Effector memory CD4-positive, alpha-beta T cell (primary cell): ENCODE results near the gene ATP10D.
"Not testable (repeated sequence)": the region's sequence is repeated elsewhere in the genome, so short reads cannot be mapped to it uniquely, and the experiment has no call there.

Experiments used
- DNase-seq, 3 donors: peaks; one replicate each; pipeline ENCODE4 v3.0.0-alpha.2; 2020
- H3K27ac ChIP-seq: 2 replicates; pipeline ENCODE4 v1.7.0; 2013; ENCODE audit warnings: mild to moderate bottlenecking, low read length, moderate library complexity; ENCODE audit not compliant: insufficient read depth, poor library complexity, severe bottlenecking
- H3K27me3 ChIP-seq: replicated peaks from 2 replicates; pipeline ENCODE4 v1.7.0; 2013; ENCODE audit warnings: mild to moderate bottlenecking, low read length; ENCODE audit not compliant: insufficient read depth, control insufficient read depth, poor library complexity, severe bottlenecking
- H3K36me3 ChIP-seq: 2 replicates; pipeline ENCODE4 v1.7.0; 2013; ENCODE audit warnings: mild to moderate bottlenecking, low read length, moderate library complexity; ENCODE audit not compliant: control insufficient read depth, insufficient read depth
- H3K4me1 ChIP-seq: 2 replicates; pipeline ENCODE4 v1.7.0; 2013; ENCODE audit warnings: low read length, mild to moderate bottlenecking; ENCODE audit not compliant: control insufficient read depth, insufficient read depth, poor library complexity, severe bottlenecking
- H3K4me3 ChIP-seq: 2 replicates; pipeline ENCODE4 v1.7.0; 2013; ENCODE audit warnings: low read length, low read depth, mild to moderate bottlenecking; ENCODE audit not compliant: insufficient read depth, poor library complexity, severe bottlenecking
- H3K9me3 ChIP-seq: 2 replicates; pipeline ENCODE4 v1.7.0; 2013; ENCODE audit warnings: mild to moderate bottlenecking, low read length, moderate library complexity; ENCODE audit not compliant: control insufficient read depth

Gene ATP10D

DNA sequence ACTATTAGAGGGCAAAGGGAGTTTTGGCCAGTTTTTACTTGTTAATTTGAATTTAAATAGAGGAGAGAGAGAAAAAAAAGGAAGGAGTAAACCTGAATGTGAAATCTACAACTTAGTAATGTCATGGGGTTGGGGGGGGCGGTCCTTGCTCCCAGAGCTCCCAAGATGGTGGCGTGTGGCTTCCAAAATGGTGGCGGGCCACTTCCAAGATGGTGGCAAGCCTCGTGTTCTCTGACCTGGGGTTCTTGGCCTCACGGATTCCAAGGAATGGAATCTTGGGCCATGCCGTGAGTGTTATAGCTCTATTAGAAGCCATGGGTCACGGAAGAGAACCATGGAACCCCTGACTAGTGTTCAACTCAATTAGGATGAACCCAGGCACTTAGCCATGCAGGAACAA, 65.3 kb downstream of the ATP10D start:
- H3K9me3 ChIP-seq, H3K4me3 ChIP-seq, H3K4me1 ChIP-seq, H3K36me3 ChIP-seq, H3K27me3 ChIP-seq, DNase-seq, H3K27ac ChIP-seq: not testable (repeated sequence)

- no peaks in the 10 kb centered on the region for H3K9me3 ChIP-seq
- H3K36me3 ChIP-seq: no peaks in the 10 kb centered on the region
- no peak overlapping the region for H3K4me3 ChIP-seq
- no peaks in the 10 kb centered on the region for H3K27me3 ChIP-seq
- no peak for DNase-seq
- H3K27ac ChIP-seq: no peak overlapping the region
- H3K4me1 ChIP-seq: no peaks in the 10 kb centered on the region
Measured at GRCh38 chr4:47550899-47551548, 65.9 kb downstream of the ATP10D start.

DNA sequence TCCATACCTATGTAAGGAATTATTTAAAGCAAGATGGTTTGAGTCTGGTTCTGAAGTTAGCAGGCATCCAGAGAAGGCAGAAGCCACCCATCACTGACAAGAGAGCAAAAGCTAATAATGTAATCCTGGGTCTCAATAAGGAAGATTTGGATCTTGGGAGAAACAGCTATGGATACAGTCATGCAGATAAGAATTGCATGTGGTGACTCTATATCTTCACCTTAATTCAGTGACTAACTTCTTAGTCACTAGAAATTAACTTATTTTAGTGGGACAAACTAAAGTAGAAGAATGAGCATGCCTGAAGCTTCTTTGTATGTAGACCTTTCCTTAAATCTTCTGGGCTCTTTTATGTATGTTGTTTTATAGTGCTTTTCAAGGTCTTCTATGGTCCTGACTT, 66.6 kb downstream of the ATP10D start:
- Histone ChIP-seq H3K9me3 (no peaks in the 10 kb centered on the region), H3K4me1 (no peaks in the 10 kb centered on the region), H3K27ac (no peak overlapping the region), H3K4me3 (no peak overlapping the region), H3K36me3 (no peaks in the 10 kb centered on the region), H3K27me3 (no peaks in the 10 kb centered on the region)
- DNase-seq: no peak

DNA sequence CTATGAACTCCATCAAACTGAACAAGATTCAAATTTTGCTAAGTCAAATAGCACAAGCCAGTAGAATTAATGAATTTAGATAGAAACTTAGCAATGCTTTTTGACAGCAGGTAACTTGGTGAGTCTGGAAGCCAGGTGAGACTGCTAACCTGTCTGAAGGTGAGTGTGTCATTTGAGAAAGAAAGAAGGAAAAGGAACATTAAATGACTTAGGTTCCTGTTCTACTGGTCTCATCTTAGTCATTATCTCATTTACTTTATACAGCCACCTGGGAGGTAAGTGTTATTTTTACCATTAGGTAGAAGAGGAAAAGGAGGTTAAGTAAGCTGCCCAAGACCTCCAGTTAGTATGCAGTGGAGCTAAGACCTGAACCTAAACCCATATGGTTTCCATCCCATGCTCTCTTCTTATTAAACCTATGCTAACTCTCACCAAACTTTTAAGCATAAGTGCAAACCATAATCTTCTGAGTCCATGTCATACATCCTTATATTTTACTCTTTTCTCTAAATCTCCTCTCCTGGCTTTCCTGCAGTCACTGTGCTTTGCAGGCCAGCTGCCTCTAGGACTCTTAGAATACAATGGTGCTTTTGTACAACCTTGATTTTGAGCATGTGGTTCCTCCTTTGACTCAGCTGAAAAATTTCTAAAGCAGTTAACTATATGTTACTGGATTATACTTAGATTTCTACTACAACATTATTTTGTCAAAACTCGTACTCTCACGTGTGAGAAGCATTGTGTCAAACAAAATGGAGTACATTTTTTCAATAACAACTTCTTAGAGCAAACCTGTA, 68.5 kb downstream of the ATP10D start:
- Histone ChIP-seq H3K4me3 (no peak overlapping the region), H3K9me3 (no peaks in the 10 kb centered on the region), H3K27me3 (no peaks in the 10 kb centered on the region), H3K4me1 (no peaks in the 10 kb centered on the region), H3K27ac (no peak overlapping the region), H3K36me3 (no peaks in the 10 kb centered on the region)
- no peak for DNase-seq

GRCh38 chr4:47555920-47556319, 70.8 kb downstream of the ATP10D start:
- H3K27ac ChIP-seq, H3K4me1 ChIP-seq, H3K9me3 ChIP-seq, H3K36me3 ChIP-seq, DNase-seq, H3K27me3 ChIP-seq, H3K4me3 ChIP-seq: not testable (repeated sequence)

GRCh38 chr4:47557255-47557654, 72.2 kb downstream of the ATP10D start:
- Histone ChIP-seq H3K27me3 (no peaks in the 10 kb centered on the region), H3K4me3 (no peak overlapping the region), H3K27ac (no peak overlapping the region), H3K9me3 (no peaks in the 10 kb centered on the region), H3K4me1 (no peaks in the 10 kb centered on the region), H3K36me3 (no peaks in the 10 kb centered on the region)
- DNase-seq: no peak

DNA sequence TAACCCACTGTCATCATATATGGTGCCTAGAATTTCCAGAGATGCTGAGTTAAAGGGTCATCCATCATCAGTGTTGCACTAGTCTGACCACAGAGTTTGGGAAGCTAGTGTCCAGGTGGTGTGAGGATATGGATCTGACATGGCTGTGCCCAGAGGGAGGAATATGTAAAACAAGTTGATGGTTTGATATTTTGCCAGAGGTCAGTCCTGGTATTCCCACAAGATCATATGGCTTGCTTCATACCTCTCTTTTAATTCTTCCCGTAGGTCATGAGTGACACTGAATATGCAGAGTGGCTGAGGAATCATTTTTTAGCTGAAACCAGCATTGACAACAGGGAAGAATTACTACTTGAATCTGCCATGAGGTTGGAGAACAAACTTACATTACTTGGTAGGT, 75.6 kb downstream of the ATP10D start:
- no peaks in the 10 kb centered on the region for H3K4me1 ChIP-seq
- H3K9me3 ChIP-seq: no peaks in the 10 kb centered on the region
- H3K27me3 ChIP-seq: no peaks in the 10 kb centered on the region
- H3K36me3 ChIP-seq: no peaks in the 10 kb centered on the region
- no peak for DNase-seq
- H3K4me3 ChIP-seq: no peak overlapping the region
- H3K27ac ChIP-seq: no peak overlapping the region

DNA sequence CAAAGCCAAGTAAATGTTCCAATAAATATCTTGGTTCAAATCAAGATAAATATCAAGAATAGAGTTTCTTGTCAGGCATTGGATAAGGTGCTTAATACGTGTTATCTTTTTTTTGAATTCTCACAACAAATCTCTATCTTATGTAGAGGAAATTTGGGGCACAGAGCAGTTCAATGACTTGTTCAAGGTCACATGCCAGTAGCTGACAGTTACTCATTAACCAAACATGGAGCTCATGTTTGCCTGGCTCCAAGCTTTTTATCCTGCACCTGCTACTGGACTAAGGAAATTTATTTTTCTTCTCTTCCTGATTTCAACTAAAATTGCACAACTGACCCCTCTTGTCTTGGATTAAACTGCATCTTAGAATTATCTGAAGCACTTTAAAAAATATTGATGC, 76.3 kb downstream of the ATP10D start:
- H3K4me1 ChIP-seq: no peaks in the 10 kb centered on the region
- no peaks in the 10 kb centered on the region for H3K9me3 ChIP-seq
- no peaks in the 10 kb centered on the region for H3K27me3 ChIP-seq
- no peak overlapping the region for H3K27ac ChIP-seq
- no peak for DNase-seq
- H3K4me3 ChIP-seq: no peak overlapping the region
- no peaks in the 10 kb centered on the region for H3K36me3 ChIP-seq

DNA sequence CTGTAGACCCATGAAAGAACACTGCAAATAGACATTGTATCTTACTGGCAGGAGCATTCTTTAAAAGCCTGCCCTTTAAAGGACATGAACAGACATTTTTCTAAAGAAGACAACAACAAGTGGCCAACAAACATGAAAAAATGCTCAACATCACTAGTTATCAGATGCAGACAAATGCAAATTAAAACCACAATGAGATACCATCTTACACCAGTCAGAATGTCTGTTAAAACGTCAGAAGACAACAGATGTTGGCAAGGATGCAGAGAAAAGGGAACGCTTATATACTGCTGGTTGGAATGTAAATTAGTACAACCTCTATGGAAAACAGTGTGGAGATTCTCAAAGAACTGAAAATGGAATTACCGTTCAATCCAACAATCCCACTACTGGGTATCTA, 77.2 kb downstream of the ATP10D start:
- Histone ChIP-seq H3K4me3 (no peak overlapping the region), H3K4me1 (no peaks in the 10 kb centered on the region), H3K27me3 (no peaks in the 10 kb centered on the region), H3K36me3 (no peaks in the 10 kb centered on the region), H3K9me3 (no peaks in the 10 kb centered on the region), H3K27ac (no peak overlapping the region)
- DNase-seq: no peak

- H3K27me3 ChIP-seq: no peaks in the 10 kb centered on the region
Measured at GRCh38 chr4:47566566-47566965, 81.5 kb downstream of the ATP10D start.

More at GRCh38 chr4:47566566-47566965, 81.5 kb downstream of the ATP10D start:
- Histone ChIP-seq H3K27ac (no peak overlapping the region), H3K4me3 (no peak overlapping the region), H3K36me3 (no peaks in the 10 kb centered on the region), H3K4me1 (no peaks in the 10 kb centered on the region), H3K9me3 (no peaks in the 10 kb centered on the region)
- DNase-seq: no peak
